Coronary artery (tissue), 2 donors: Measurements from ENCODE around the gene SSX2IP.
"Not testable (repeated sequence)": the region's sequence is repeated elsewhere in the genome, so short reads cannot be mapped to it uniquely, and the experiment has no call there.

ENCODE experiments used
- DNase-seq: peaks from one replicate; pipeline ENCODE4 v3.0.0-alpha.2; 2017; ENCODE audit warnings: low spot score
- H3K27ac ChIP-seq, 2 donors: fragments of 200-600 bp; sonication (generic); one replicate each; pipeline ENCODE4 v1.5.1; 2016 to 2019
- H3K4me3 ChIP-seq: fragments of 200-600 bp; sonication (generic); 2 replicates; pipeline ENCODE4 v1.5.1; 2016; ENCODE audit warnings: mild to moderate bottlenecking, moderate library complexity
- CTCF ChIP-seq: fragments of 200-600 bp; sonication (generic); IDR thresholded peaks from one replicate; pipeline ENCODE4 v1.5.1; 2019; ENCODE audit warnings: antibody characterized with exemption

SSX2IP gene

GRCh38 chr1:84598846-84599741, 91.2 kb downstream of the SSX2IP start:
- H3K27ac ChIP-seq = peak overlapping the region; percentile 65 to 67
- DNase-seq = no peak
- H3K4me3 ChIP-seq = no peak overlapping the region
- TF ChIP-seq CTCF = no peak

GRCh38 chr1:84598418-84598817, 91.8 kb downstream of the SSX2IP start:
- TF ChIP-seq CTCF = no peak
- Histone ChIP-seq H3K27ac (peak overlapping the region in 1 of 2 donors; percentile 67), H3K4me3 (no peak overlapping the region)
- DNase-seq = no peak

- TF ChIP-seq CTCF = no peak
- no peak overlapping the region for H3K4me3 ChIP-seq
- no peak overlapping the region for H3K27ac ChIP-seq
- no peak for DNase-seq
These were observed 93.2 kb downstream of the SSX2IP start for GRCh38 chr1:84597011-84597410.

GRCh38 chr1:84594959-84595358, 95.3 kb downstream of the SSX2IP start:
- not testable (repeated sequence) for DNase-seq, H3K27ac ChIP-seq, H3K4me3 ChIP-seq
